ENCODE data around the gene SNX30.

DNA sequence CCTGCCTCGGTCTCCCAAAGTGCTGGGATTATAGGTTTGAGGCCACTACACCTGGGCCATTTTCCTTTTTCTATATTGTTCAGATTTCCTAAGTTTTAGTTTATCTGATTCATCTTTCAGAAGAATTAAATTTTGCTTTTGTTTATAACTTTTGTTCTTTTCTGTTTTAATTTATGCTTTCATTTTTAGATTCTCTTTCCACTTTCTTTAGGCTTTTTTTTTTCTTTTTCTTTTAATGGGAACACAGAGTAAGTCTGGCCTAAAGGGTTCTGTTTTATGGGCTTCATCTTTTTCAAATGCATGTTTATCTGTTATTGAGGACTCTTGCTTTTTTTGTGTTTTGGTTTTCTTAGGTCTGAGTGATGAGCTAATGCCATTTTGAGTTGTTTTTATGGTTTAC, 42.1 kb downstream of the SNX30 start:
- TF ChIP-seq, protein P1, sequence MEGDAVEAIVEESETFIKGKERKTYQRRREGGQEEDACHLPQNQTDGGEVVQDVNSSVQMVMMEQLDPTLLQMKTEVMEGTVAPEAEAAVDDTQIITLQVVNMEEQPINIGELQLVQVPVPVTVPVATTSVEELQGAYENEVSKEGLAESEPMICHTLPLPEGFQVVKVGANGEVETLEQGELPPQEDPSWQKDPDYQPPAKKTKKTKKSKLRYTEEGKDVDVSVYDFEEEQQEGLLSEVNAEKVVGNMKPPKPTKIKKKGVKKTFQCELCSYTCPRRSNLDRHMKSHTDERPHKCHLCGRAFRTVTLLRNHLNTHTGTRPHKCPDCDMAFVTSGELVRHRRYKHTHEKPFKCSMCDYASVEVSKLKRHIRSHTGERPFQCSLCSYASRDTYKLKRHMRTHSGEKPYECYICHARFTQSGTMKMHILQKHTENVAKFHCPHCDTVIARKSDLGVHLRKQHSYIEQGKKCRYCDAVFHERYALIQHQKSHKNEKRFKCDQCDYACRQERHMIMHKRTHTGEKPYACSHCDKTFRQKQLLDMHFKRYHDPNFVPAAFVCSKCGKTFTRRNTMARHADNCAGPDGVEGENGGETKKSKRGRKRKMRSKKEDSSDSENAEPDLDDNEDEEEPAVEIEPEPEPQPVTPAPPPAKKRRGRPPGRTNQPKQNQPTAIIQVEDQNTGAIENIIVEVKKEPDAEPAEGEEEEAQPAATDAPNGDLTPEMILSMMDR (IDR thresholded peaks at IDR 0.05) = no peak
- no peak for TF ChIP-seq ZFX (IDR thresholded peaks at IDR 0.05; ENCODE audit: borderline replicate concordance)
